Stimulated activated CD8-positive, alpha-beta memory T cell treated with anti-CD3 and anti-CD28 coated beads, Interleukin-12 subunit alpha, Interleukin-12 subunit beta, amount 100 ng/mL, for 1 hour (primary cell): ENCODE data around the gene SMIM21.

Experiments
- DNase-seq: peaks from one replicate; pipeline ENCODE4 v3.0.0-alpha.2; 2020; ENCODE audit warnings: low read depth

SMIM21 gene

DNA sequence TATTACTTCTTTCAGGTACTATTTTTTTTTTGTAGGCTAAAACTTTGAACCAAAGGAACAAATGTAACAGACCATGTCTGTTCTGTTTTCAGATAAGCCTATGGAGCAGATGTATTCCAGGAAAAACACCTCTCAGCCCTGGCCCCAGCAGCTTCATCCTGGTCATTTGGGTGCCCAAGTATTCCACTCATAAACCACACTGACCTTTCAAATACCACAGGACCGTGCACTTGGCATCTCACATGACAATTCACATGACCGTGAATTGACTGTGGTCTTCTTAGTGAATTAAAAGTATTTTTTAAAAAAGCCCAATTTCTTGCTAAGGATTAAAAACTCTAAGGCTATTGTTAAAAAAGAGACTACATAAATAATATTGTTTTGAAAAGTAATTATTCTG is 50.2 kb downstream of the SMIM21 start:
- DNase-seq: no peak

DNA sequence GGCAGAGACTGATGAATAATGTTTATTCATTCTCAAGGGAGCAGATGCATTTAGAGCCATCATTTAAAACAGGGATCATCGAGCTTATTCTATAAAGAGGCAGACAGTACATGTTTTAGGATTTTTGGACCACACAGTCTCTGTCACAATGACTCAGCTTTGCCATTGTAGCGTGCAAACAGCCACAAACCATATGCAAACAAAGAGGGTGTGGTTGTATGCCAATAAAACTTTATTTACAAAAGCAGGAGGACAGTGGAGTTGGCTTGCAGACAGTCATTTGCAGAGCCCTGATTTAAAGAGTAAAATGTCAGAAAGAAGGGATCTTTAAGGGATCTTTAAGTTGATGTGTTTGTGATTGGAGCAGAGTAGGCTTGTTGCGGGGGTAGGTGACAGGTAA is 51.5 kb downstream of the SMIM21 start:
- no peak for DNase-seq

DNA sequence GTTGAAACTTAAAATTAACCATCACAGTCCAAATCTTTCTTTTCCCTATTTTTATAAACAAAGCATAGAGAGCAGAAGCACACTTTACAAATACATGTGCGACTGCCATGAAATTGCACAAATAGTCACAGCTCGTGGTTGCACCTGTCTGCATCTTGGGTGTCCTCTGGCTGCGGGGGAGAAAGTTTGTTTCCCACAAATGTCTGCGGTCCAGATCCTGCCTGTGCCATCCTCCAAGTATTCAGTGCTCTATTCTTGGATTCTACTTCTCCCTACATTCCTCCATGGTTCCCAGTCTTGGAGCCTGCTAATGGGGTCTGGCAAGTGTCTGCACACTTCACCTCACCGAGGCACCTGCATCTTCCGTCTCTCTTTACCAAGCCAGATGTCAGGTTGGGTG is 52.2 kb downstream of the SMIM21 start:
- no peak for DNase-seq

DNA sequence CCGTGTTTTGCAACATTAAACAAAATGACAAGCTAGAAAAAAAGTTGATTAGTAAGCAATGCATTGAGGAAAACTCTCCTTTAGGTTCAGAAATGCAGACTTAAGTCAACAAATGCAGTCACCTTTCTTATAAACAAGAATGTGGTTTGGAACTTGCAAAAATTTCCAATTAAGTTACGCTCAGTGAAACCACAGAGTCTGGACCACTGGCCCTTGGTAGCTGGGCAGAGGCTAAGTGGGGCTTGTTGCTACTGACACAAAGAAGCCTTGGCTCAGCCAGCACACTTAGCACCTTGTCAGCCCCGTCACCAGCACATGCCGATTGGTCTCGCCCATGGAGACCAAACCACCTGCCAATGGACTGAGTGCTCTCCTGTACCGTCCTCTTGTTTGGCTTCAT is 53.0 kb downstream of the SMIM21 start:
- no peak for DNase-seq

DNA sequence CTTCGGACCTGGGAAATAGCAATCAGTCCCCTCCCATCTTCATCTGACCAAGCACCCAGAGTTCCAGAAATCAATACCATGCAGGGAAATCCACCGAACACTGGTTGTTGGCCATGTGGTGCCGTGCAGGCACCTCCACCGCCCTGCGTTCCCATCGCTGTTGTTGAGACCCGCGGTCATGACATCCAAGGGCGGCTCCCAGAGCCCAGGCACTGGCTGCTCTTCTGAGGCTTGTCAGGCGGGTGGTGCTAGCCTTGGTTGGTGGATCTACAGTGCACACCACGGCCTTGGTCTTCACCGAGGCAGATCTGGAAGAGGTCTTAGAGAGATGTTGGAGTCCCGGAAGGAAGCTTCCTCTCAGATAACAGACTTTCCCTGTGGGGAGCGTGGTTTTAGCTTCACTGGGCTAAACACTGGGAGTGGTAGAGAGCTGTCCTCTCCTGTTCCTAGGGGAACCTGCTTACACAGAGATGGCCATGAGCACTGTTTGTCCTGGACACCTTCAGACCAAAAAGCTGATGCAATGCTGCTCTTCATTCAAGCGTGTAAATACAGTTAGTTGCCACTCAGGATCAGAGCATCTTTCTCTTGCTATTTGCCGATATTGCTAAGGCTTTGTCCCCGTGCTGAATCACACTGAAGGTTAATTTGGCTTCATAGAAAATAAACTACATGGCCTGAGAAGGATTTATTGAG is 58.3 kb downstream of the SMIM21 start:
- no peak for DNase-seq

DNA sequence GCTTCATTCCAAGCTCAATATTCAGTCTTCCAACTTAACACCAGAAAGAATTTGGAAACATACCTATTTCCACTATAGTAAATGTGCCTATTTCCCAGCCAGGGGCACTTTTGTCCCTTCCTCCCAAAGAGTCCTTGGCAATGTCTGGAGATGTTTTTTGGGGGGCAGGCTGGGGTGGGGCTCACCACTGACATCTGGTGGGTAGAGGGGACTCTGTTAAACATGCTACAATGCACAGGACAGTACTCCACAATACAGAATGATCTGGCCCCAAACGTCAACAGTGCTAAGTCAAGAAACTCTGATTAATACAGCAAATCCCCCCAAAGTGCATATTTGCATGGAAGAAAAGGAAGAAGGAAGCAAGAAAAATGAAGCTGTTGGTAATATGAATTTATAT is 61.7 kb downstream of the SMIM21 start:
- DNase-seq: no peak

- DNase-seq: no peak
Measured at GRCh38 chr18:75365254-75365629, 62.3 kb downstream of the SMIM21 start.

DNA sequence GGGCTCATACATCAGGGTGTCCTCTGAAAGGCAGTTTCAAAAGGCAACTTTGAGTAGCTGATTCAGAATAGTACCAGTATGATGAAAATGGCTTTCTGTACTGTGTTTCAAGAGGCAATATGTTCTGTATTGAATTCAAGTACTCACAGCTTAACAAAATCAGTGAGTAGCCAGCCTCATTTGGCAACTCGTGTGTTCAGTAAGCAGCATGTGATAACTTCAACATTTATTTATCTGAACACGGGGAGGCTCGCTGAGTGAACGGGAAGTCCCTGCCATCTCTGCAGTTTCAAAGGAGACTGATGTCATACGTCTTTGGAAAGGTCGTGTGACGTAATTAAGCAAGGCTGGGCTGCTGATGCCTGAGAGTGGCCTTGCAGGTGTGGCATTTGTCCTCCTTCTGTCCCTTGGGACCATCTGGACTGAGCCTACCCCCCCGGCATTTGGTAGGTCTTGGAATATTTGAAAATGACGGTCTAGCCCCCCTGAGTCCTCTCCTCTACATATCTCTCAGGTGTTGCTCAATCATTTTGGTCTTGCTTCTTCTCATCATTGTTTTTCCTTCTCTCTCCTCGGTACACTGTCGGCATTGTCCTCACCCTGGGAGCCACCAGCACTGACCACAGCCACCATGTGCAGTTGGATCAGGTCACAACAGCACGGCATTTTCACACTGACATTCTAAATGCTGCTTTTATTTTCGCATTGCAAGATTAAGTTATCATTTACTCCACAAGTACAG is 62.8 kb downstream of the SMIM21 start:
- no peak for DNase-seq

- DNase-seq: no peak
Measured at GRCh38 chr18:75363446-75364225, 63.9 kb downstream of the SMIM21 start.

DNA sequence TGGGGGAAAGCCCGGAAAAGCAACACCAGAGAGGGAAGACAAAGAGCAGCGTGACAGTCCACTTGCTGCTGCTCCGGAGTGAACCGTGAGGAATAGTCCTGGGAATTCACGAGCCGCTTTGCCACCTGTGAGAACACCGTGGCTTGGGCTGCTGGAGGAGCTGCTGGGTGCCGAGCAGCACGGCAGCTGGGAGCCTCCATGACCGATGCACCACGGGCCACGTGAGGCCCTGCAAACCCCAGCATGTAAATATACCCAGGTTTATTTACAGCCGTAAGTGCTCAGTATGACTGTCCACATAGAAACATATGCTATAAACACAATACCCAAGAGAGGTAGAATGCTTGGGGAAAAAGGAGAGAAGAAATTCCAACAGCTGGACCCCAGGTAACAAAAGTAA is 65.1 kb downstream of the SMIM21 start:
- no peak for DNase-seq

DNA sequence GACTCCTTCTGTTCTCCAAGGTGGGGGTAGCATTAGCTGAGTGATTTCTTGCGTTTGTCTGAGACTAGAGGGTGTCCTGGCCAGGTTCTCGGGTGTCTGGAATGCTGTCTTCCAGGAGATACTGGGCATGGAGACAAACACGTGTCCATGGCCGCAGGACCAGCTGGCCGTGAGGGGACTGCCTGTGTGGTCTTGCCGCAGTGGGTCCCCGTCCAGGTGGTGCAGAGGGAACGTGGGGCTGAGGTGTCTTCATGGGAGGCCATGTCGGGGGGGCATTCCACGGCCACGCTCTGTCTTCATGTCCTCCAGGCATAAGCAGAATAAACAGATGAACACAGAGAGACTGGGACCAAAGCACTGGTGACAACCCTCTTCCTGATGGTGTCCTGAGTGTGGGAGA is 66.6 kb downstream of the SMIM21 start:
- DNase-seq: no peak

GRCh38 chr18:75360215-75360614 is 67.3 kb downstream of the SMIM21 start:
- DNase-seq: no peak
